GM12872 (cell line): ENCODE results near the gene TDP1.

Experiments used
- TF ChIP-seq, protein P1 (sequence below): IDR thresholded peaks from 3 replicates; pipeline ENCODE4 v1.5.1; 2011; ENCODE audit warnings: low read depth, mild to moderate bottlenecking, low read length, moderate library complexity; ENCODE audit not compliant: insufficient read depth

TDP1 gene

DNA sequence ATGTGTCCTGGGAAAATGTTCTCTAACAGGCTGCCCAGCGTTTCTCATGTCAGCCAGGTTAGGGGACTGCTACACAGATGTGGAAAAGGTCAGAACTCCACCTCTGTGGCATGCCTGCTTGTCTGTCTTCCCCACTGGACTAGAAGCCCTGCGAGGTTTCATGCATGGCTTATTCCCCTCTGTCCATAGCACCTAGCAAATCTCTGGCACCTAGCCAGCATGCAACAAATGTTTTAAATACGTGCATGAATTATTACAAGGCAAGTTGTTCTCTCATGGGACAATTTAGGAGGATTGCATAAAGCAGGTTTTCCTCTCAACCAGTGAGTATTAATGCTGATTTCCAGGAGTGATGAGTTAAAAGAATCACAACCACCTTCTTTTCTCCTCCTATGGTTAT lies 84.7 kb downstream of the TDP1 start:
- TF ChIP-seq, protein P1, sequence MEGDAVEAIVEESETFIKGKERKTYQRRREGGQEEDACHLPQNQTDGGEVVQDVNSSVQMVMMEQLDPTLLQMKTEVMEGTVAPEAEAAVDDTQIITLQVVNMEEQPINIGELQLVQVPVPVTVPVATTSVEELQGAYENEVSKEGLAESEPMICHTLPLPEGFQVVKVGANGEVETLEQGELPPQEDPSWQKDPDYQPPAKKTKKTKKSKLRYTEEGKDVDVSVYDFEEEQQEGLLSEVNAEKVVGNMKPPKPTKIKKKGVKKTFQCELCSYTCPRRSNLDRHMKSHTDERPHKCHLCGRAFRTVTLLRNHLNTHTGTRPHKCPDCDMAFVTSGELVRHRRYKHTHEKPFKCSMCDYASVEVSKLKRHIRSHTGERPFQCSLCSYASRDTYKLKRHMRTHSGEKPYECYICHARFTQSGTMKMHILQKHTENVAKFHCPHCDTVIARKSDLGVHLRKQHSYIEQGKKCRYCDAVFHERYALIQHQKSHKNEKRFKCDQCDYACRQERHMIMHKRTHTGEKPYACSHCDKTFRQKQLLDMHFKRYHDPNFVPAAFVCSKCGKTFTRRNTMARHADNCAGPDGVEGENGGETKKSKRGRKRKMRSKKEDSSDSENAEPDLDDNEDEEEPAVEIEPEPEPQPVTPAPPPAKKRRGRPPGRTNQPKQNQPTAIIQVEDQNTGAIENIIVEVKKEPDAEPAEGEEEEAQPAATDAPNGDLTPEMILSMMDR = no peak

DNA sequence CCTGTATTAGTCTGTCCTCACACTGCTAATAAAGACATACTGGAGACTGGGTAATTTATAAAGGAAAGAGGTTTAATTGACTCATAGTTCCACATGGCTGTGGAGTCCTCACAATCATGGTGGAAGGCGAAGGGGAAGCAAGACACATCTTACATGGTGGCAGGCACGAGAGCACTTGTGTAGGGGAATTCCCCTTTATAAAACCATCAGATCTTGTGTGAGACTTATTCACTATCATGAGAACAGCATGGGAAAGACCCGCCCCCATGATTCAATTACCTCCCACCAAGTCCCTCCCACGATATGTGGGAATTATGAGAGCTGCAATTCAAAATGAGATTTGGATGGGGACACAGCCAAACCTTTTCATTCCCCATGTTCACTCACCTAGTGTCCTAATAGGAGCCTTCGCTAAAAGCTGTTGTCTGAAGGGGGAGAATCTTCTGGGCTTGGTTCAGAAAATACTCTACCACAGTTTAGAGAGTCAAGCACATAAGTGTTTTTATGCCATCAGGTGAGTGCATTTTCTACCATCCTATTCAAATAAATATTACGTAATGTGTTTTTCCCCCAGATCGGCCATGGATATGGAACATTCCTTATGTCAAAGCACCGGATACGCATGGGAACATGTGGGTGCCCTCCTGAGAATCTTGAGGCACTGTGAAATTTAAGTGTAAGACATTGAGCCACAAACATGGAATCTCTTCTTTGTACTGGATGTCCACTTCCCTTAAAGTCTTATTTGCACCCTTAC lies 86.9 kb downstream of the TDP1 start:
- TF ChIP-seq, protein P1 = no peak

DNA sequence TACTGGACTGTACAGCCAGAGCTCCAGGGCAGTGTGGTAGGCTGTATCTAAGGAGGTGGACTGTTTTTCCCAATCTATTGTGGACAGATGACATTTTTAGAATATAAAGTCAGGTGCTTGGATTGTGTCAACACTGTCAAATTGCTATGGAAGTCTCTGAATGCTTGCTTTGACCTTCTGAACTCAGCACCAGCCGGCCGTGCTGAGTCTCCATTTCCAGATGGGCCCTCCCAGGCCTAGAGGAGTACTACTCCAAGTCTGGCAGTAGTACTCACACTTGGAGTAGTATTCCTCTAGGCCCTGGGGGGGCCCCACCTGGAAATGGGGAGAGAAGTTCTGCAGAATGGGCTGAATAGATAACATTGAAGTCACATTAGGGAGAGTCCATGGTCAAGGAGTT lies 89.9 kb downstream of the TDP1 start:
- TF ChIP-seq, protein P1 = no peak

DNA sequence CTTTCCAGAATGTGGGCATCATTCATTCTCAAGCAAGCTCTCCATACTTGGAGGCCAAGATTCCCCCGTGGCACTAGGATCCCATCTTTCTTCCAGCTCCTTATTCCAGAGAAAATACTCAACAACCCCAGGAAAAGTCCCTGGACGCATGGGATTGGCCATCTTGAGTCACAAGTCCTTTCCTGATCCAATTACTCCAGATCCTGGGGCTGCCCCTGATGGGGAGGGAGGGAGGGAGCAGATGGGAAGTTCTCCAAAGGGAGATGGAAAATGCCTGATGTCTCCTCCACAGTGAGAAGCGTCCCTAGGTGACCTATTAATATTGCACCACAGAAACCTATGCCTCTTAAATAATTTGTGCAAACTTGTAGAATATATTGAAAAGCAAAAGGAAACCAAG lies 93.7 kb downstream of the TDP1 start:
- TF ChIP-seq, protein P1 = no peak

DNA sequence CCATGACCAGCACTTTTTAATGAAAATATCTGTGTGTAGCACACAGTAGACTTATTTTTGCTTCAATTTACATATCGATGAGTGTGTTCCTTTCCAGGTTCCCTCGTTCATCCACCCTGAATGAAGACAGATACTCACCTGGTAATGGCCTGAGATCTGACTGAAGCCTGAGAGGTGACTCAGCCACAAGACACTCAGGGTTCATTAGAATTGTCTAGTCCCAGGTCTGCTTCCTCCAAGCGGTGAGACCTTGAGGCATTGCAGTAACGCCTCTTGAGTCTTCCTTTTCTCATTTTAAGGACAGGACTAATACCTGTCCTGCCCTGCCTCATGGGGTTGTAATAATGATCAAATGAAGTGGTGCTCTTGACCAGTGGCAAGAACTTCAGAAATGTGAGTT lies 94.5 kb downstream of the TDP1 start:
- TF ChIP-seq, protein P1 = no peak

DNA sequence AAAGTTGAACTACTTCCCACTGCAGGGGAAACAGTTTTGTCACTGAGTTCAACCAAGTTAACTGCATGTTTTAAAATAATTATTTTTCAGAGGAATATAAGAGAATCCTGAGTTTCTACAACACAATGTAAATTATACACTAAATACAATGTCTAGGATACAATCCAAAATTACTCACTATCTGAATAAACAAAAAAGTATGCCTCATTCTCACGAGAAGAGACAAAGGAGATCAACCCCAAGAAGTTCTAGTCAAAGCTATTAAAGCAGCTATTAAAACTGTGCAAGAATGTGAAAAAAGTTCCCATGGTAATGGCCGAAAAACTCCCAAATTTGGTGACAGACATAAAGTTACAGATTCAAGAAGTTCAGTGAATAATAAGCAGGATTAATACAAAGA lies 97.3 kb downstream of the TDP1 start:
- TF ChIP-seq, protein P1 = no peak

DNA sequence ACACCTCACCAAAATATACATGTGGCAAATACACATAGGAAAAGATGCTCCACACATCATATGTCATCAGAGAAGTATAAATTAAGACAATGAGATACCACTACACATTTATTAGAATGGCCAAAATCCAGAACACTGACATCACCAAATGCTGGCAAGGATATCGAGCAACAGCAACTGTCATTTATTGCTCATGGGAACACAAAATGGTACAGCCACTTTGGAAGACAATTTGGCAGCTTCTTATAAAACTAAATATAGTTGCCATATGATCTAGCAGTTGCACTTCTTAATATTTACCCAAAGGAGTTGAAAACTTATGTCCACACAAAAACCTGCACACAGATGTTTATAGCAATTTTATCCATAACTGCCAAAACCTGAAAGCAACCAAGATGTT lies 99.1 kb downstream of the TDP1 start:
- TF ChIP-seq, protein P1 = no peak
